ENCODE data around the gene METTL15. TPM values are rescaled to one million over a fixed set of nuclear protein-coding genes. Genes with fewer than 3 reads are reported as not detected.
"Not testable (repeated sequence)": the region's sequence is repeated elsewhere in the genome, so short reads cannot be mapped to it uniquely, and the experiment has no call there.

METTL15 gene
- total and polyA plus RNA-seq, 9 donors = 4.1 to 14.9 (median 11.2) TPM

DNA sequence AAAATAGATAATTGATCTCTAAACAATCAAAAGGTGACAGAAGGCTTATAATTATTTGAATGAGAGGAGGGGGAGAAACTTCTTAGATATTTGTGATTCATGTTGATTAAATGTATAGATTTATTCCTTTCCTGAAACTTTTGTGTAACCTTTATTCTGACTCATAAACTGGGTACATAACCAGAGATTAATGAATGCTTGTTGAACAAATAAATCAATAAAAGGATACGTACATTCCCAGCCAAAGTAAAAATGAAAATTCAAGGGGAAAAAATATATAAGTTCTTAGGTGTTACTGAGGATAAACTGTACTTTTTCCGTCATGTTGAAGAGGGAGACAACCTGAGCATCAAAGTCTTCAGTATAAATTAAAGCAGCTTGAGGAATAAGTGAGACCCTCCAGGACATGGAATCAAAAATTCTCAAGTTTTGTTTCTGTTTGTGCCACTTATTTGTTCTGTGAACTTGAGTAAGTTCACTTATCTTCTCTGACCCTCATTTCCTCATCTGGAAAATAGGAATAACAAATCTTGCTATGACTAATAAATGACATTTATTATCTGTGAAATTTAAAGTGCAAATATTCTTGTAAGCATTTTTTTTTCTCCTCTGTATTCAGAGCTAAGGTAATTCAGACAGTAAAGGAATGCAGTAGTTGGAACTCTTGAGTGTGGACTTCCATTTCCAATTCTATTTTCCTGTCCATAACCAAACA is 195.4 kb downstream of the METTL15 start:
- intact Hi-C loops (cut with DNase I) = loop anchor here in 1 of 4 donors (2.0 kb wide), 1 partner anchor 29 kb away; no protein-coding TSS in a partner anchor
- Histone ChIP-seq H3K4me1 (ENCODE audit: insufficient read depth) (no peaks in the 10 kb centered on the region), H3K36me3 (no peaks in the 10 kb centered on the region), H3K4me3 (no peak overlapping the region), H3K27me3 (no peaks in the 10 kb centered on the region), H3K27ac (no peak overlapping the region), H3K9me3 (no peaks in the 10 kb centered on the region)
- 74 to 88% (median 82%) methylated on average over 2 of the region's 2 CpGs for WGBS, 3 donors
- TF ChIP-seq EP300 (IDR thresholded peaks at IDR 0.05) (no peak), POLR2A (IDR thresholded peaks at IDR 0.05) (no peak)
- TF ChIP-seq, protein P1, sequence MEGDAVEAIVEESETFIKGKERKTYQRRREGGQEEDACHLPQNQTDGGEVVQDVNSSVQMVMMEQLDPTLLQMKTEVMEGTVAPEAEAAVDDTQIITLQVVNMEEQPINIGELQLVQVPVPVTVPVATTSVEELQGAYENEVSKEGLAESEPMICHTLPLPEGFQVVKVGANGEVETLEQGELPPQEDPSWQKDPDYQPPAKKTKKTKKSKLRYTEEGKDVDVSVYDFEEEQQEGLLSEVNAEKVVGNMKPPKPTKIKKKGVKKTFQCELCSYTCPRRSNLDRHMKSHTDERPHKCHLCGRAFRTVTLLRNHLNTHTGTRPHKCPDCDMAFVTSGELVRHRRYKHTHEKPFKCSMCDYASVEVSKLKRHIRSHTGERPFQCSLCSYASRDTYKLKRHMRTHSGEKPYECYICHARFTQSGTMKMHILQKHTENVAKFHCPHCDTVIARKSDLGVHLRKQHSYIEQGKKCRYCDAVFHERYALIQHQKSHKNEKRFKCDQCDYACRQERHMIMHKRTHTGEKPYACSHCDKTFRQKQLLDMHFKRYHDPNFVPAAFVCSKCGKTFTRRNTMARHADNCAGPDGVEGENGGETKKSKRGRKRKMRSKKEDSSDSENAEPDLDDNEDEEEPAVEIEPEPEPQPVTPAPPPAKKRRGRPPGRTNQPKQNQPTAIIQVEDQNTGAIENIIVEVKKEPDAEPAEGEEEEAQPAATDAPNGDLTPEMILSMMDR (IDR thresholded peaks at IDR 0.05) = no peak
- DNase-seq = no peak

DNA sequence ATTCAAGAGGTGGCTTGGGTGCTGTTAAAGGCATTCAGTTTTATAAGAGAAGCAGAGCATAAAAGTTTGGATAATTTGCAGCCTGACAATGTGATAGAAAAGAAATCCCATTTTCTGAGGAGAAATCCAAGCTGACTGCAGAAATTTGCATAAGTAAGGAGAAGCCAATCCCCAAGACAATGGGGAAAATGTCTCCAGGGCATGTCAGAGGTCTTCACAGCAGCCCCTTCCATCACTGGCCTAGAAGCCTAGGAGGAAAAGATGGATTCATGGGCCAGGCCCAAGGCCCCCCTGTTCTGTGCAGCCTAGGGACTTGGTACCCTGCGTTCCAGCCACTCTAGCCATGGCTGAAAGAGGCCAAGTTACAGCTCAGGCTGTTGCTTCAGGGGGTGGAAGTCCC is 207.3 kb downstream of the METTL15 start:
- H3K4me3 ChIP-seq = no peak overlapping the region
- H3K36me3 ChIP-seq = no peaks in the 10 kb centered on the region
- TF ChIP-seq, protein P1 (IDR thresholded peaks at IDR 0.05) = no peak
- TF ChIP-seq POLR2A (IDR thresholded peaks at IDR 0.05) (no peak), EP300 (IDR thresholded peaks at IDR 0.05) (no peak)
- WGBS, 3 donors = 89 to 100% (median 100%) methylated on average over 1 of the region's 1 CpG
- H3K27ac ChIP-seq = no peak overlapping the region
- H3K27me3 ChIP-seq = no peaks in the 10 kb centered on the region
- intact Hi-C loops (cut with DNase I) = no loop called here
- no peaks in the 10 kb centered on the region for H3K4me1 ChIP-seq (ENCODE audit: insufficient read depth)
- no peak for DNase-seq
- H3K9me3 ChIP-seq = no peaks in the 10 kb centered on the region

DNA sequence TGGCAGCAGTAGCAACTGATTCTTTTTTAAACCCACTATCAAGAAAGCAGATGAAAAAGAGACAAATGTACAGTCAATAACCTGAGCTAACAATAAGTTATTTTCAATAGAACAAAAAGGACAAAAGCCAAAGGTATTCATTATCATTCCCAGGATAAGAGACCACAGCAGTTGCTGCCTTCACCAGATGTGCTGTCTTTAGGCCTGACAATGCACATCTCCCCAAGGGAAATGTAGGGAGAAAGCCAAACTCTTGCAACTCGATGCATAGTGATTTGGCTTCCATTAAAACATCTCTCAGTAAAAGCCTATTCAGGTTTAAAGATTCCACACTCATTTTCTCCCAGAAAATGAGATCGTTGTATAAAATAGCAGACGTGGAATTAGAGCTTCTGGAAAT is 210.7 kb downstream of the METTL15 start:
- Histone ChIP-seq H3K27me3 (no peaks in the 10 kb centered on the region), H3K4me3 (no peak overlapping the region), H3K27ac (no peak overlapping the region), H3K4me1 (ENCODE audit: insufficient read depth) (no peaks in the 10 kb centered on the region), H3K9me3 (no peaks in the 10 kb centered on the region), H3K36me3 (no peaks in the 10 kb centered on the region)
- no peak for TF ChIP-seq EP300 (IDR thresholded peaks at IDR 0.05)
- TF ChIP-seq, protein P1 (IDR thresholded peaks at IDR 0.05) = no peak
- no peak for TF ChIP-seq POLR2A (IDR thresholded peaks at IDR 0.05)
- WGBS, 3 donors = 84 to 86% (median 85%) methylated on average over 3 of the region's 3 CpGs
- intact Hi-C loops (cut with DNase I) = no loop called here
- no peak for DNase-seq

DNA sequence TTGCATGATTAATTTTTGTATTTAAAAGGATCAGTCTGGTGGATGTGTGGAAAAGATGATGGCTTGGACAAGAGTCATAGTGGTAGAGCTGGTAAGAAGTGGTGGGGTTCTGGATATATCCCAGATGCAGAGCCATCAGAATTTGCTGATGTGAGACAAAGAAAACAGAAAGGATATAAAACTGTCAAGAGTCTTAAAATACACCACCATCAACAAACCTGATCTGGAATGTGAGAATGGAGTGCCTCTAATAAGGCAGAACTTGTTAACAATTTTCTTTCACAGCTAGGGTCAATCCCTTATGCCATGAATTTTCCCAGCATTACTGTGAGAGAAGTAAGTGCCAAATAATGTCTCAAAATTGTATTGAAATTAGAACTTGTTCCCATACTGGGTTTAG is 215.4 kb downstream of the METTL15 start:
- no peak for DNase-seq
- Histone ChIP-seq H3K36me3 (no peaks in the 10 kb centered on the region), H3K27me3 (no peaks in the 10 kb centered on the region), H3K4me1 (ENCODE audit: insufficient read depth) (no peaks in the 10 kb centered on the region), H3K9me3 (no peaks in the 10 kb centered on the region), H3K4me3 (no peak overlapping the region), H3K27ac (no peak overlapping the region)
- intact Hi-C loops (cut with DNase I) = no loop called here
- TF ChIP-seq, protein P1 (IDR thresholded peaks at IDR 0.05) = no peak
- TF ChIP-seq POLR2A (IDR thresholded peaks at IDR 0.05) (no peak), EP300 (IDR thresholded peaks at IDR 0.05) (no peak)

DNA sequence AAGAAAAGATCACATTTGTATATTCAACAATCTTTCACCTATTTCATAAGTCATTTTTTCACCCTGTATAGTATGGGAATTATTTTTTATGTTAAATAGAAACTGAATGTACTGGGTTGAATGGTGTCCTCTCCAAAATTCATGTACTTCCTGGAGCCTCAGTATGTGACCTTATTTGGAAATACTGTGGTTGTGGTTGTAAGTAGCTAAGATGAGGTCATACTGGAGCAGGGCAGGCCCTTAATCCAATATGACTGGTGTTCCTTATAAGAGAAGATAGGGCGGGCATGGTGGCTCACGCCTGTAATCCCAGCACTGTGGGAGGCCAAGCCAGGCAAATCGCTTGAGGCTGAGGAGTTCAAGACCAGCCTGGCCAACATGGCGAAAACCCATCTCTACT is 224.2 kb downstream of the METTL15 start:
- intact Hi-C loops (cut with DNase I) = loop anchor here in 1 of 4 donors (2.0 kb wide), 1 partner anchor 30 kb away; no protein-coding TSS in a partner anchor
- WGBS, 3 donors = 96 to 100% (median 98%) methylated on average over 4 of the region's 4 CpGs

More for the DNA sequence above, 224.2 kb downstream of the METTL15 start:
- not testable (repeated sequence) for H3K4me3 ChIP-seq; H3K9me3 ChIP-seq; H3K27ac ChIP-seq; H3K36me3 ChIP-seq; H3K4me1 ChIP-seq (ENCODE audit: insufficient read depth); DNase-seq; H3K27me3 ChIP-seq

All from ovary (tissue), 9 donors.